Bronchial epithelial cell (primary cell): Measurements from ENCODE around the gene CACHD1. TPM values are rescaled to one million over a fixed set of nuclear protein-coding genes. Genes with fewer than 3 reads are reported as not detected.
A peak's percentile ranks its signal among the peaks of the same experiment; 100 is the strongest.

Source experiments
- DNase-seq: peaks from one replicate; pipeline ENCODE4 v3.0.0-alpha.2; 2010; ENCODE audit warnings: low read depth
- FAIRE-seq: peaks from 2 replicates; lab custom pipeline; 2011; peaks lifted over from hg19 to GRCh38; lab: Jason Lieb, UNC
- H3K27me3 ChIP-seq: 2 replicates; pipeline ENCODE4 v1.5.1; 2011; ENCODE audit warnings: low read length; ENCODE audit not compliant: control insufficient read depth, insufficient read depth
- H3K36me3 ChIP-seq: 2 replicates; pipeline ENCODE4 v1.5.1; 2011; ENCODE audit warnings: low read length; ENCODE audit not compliant: control insufficient read depth, insufficient read depth
- H3K4me3 ChIP-seq: 2 replicates; pipeline ENCODE4 v1.5.1; 2011; ENCODE audit warnings: mild to moderate bottlenecking, low read depth, low read length, control low read depth
- total RNA-seq: library from RNA; depleted of rRNA; stranded (reverse); fragments of >200 nt; gene quantifications from 2 replicates; pipeline ENCODE4 v1.2.1, GENCODE V29; 2014
- TF ChIP-seq, protein P1 (sequence below): IDR thresholded peaks from 2 replicates; pipeline ENCODE4 v1.5.1; 2011; ENCODE audit warnings: mild to moderate bottlenecking, moderate library complexity, low read length, control low read depth, inconsistent platforms; ENCODE audit not compliant: insufficient read depth, severe bottlenecking

Gene CACHD1
- total RNA-seq, 1 donor from 2014 or later, result 1.8 TPM

- no peaks in the 10 kb centered on the region for H3K36me3 ChIP-seq
- FAIRE-seq (no peak), DNase-seq (peak; percentile 72)
- TF ChIP-seq, protein P1, sequence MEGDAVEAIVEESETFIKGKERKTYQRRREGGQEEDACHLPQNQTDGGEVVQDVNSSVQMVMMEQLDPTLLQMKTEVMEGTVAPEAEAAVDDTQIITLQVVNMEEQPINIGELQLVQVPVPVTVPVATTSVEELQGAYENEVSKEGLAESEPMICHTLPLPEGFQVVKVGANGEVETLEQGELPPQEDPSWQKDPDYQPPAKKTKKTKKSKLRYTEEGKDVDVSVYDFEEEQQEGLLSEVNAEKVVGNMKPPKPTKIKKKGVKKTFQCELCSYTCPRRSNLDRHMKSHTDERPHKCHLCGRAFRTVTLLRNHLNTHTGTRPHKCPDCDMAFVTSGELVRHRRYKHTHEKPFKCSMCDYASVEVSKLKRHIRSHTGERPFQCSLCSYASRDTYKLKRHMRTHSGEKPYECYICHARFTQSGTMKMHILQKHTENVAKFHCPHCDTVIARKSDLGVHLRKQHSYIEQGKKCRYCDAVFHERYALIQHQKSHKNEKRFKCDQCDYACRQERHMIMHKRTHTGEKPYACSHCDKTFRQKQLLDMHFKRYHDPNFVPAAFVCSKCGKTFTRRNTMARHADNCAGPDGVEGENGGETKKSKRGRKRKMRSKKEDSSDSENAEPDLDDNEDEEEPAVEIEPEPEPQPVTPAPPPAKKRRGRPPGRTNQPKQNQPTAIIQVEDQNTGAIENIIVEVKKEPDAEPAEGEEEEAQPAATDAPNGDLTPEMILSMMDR, result no peak
- no peak overlapping the region for H3K4me3 ChIP-seq
- no peaks in the 10 kb centered on the region for H3K27me3 ChIP-seq
Measured at GRCh38 chr1:64564891-64565290, 95.0 kb downstream of the CACHD1 start.

GRCh38 chr1:64567426-64568170, 97.7 kb downstream of the CACHD1 start:
- Histone ChIP-seq H3K4me3 (no peak overlapping the region), H3K36me3 (no peaks in the 10 kb centered on the region), H3K27me3 (no peaks in the 10 kb centered on the region)
- TF ChIP-seq, protein P1, result no peak
- no peak for FAIRE-seq
- DNase-seq, result no peak

DNA sequence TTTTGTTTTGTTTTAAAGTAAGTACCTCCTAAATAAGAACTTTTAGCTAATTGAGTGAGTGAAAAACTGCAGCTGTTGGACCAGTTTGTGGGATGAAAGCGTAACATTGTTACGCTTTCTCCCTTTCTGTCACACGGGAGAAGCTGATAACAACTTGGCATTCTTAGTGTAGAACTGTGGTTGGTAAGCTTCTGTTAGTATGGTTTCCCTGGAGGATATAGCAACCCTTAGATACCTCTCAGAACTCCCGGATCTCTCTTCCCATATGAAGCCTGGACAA, 98.2 kb downstream of the CACHD1 start:
- FAIRE-seq (no peak), DNase-seq (no peak)
- Histone ChIP-seq H3K4me3 (no peak overlapping the region), H3K27me3 (no peaks in the 10 kb centered on the region), H3K36me3 (no peaks in the 10 kb centered on the region)
- TF ChIP-seq, protein P1, result no peak

DNA sequence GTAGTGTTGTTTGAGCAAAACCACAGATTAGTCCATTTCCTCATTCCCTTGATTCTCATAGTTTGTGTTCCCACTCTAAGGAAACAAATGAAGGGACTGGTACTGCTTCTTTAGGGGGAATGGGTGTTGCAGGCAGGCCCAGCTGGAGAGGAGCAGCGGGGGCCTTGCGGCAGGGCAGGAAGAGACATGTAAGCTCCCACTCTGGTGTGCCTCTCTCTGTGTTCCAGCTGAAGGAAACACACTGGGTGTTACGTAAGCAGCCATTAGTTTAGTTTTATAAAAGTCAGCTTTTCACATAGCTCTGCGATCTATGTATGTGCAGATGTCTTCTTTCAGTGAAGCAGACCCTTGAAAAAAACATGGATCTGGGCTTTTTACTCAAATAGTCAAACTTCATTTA, 99.5 kb downstream of the CACHD1 start:
- Histone ChIP-seq H3K27me3 (no peaks in the 10 kb centered on the region), H3K36me3 (no peaks in the 10 kb centered on the region), H3K4me3 (no peak overlapping the region)
- DNase-seq (peak; percentile 79), FAIRE-seq (no peak)
- TF ChIP-seq, protein P1, result no peak

GRCh38 chr1:64570267-64570855, 100.4 kb downstream of the CACHD1 start:
- no peak for DNase-seq
- FAIRE-seq, result no peak
- Histone ChIP-seq H3K36me3 (no peaks in the 10 kb centered on the region), H3K4me3 (no peak overlapping the region), H3K27me3 (no peaks in the 10 kb centered on the region)
- TF ChIP-seq, protein P1, result no peak
